SW480 (cell line): ENCODE data around the gene RFC5.
"Not testable (repeated sequence)": the region's sequence is repeated elsewhere in the genome, so short reads cannot be mapped to it uniquely, and the experiment has no call there.

ENCODE experiments used
- DNase-seq: peaks from one replicate; pipeline ENCODE4 v3.0.0-alpha.2; 2016; ENCODE audit warnings: low spot score

RFC5 gene

GRCh38 chr12:118016424-118017264 lies at the start of gene RFC5:
Gene RFC5 (plus strand): TSS chr12:118016703. CDS start chr12:118016828, 125 bp downstream.
- DNase-seq, result peak; percentile 96

DNA sequence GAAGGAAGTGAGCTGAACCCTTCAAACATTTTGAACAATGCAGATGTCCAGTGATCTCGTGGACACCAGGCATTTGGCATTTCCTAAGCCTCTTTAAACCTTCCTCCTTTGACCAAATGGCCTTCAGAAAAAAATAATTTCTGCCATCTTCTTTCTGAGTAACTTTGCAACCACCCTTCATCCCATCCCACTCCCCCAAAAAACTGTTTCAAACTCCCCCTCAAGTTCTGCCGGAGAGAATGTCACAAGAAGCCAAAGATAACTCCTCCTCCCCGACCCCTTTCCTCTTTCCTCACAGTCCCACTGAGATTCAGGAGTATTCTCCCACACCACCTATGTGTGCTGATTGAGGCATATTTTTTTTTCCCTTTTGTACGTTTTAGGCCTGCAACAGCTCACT lies 49.5 kb upstream of the RFC5 start:
- no peak for DNase-seq

DNA sequence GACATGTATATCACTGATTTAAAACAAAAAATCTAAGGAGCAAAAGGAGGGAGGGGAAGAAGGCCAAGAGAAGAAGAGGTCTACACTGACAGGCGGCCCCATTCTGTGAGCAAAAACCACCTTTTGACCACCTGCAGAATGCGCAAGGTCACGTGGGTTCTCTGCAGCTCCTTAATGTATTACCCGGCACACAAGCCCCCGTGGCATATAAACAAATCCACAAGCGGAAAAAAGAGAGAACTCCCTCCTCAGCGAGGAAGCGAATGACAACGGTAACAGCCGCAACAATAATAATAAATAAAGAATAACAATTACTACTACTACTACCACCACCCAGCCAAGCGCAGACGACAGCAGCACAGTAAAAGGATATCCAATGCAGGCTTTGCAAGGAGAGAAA lies 49.0 kb upstream of the RFC5 start:
- no peak for DNase-seq

DNA sequence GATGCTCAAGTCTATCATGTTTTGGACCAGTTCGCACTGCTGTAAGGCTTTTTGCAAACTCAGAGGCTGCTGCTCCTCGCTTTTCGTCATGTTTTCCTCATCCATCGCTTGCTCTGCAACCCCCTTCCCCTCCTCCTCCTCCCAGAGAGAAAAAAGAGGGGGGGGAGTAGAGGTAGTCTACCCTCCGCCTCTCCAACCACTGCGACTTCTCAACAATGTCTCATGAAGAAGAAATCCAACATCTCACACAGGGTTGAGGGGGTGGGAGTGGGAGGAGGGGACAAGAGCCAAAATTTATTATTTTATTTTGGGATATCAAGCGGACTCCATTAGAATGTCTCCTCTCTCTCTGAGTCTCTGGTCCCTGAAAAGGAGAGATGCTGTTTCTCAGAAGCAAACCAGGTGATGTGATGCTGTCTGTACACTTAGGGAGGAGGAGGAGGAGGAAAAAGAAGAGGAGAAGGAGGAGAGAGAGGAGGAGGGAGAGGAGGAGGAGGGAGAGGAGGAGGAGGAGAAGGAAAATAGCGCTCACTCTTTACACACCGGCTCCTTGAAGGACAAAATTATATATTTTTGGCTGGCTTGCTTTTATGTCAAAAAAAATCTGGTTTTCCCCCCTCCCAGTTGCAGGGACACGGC lies 48.2 kb upstream of the RFC5 start:
- DNase-seq, result no peak

- peak; percentile 90 for DNase-seq
Measured at GRCh38 chr12:117968826-117969659, 47.5 kb upstream of the RFC5 start, which contains the start of gene KSR2. Gene KSR2 (minus strand): TSS chr12:117968990. CDS start chr12:117968255, 735 bp downstream.

DNA sequence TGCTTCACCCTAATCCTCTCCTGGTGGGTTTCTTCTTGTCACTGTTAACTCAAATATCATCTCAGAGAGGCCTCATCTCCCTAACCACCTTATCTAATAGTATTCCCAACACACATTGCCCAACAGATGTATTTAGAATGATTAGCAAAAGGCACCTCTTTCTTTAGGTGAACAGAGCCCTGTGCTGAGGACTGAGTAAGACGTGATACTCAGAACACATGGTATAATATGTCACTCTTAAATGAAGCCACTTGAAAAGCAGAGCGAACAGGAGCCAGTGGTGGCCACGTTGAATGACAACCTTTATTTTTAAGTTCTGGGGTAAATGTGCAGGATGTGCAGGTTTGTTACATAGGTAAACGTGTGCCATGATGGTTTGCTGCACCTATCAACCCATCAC lies 46.2 kb upstream of the RFC5 start:
- DNase-seq, result no peak

DNA sequence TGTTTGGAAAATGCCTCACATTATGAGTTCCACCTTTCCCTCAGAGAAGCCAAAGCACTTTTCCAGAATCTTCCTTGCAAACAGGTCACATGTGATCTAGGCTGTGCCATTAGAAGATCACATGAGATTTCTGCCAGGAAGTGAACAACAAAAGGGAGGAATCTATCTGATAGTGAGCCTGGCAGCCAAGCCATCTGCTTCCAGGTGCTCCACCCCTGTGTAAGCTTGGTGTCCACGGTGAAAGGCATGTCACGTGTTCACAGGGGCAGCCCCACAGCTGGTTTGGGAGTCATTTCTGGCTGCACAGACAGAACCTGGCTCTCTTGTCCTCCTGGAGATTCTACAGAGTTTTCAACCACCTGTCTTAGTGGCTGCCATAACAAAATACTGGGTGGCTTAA lies 44.2 kb upstream of the RFC5 start:
- DNase-seq, result no peak

GRCh38 chr12:117975006-117975405 lies 41.5 kb upstream of the RFC5 start:
- DNase-seq, result no peak

DNA sequence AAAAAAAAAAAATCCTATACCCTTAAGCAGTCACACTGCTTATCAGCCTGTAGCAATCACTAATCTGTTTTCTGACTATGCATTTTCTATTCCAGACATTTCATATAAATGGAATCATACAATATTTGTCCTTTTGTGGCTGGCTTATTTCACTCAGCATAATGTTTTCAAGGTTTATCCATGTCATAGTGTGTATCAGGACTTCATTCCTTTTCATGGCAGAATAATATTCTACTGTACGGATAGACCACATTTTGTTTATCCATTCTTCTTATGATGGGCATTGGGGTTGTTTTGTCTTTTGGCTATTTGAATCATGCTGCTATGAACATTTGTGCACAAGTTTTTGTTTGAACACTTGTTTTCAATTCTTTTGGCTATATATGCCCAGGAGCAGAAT lies 39.1 kb upstream of the RFC5 start:
- DNase-seq, result no peak

DNA sequence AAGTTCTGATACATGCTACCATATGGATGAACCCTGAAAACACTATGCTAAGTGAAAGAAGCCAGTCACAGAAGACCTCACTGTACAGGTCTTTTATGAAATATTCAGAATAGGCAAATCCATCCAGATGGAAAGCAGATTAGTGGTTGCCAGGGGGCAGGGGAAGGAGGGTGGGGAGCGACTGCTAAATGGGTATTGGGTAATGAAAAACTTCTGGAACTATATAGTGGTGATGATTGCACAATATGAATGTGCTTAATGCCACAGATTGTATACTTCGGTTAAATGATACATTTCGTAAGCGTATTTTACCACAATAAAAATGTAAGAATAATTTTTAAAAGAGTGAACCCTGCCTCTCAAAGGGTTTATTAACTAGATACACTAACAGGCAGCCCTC lies 35.9 kb upstream of the RFC5 start:
- no peak for DNase-seq

DNA sequence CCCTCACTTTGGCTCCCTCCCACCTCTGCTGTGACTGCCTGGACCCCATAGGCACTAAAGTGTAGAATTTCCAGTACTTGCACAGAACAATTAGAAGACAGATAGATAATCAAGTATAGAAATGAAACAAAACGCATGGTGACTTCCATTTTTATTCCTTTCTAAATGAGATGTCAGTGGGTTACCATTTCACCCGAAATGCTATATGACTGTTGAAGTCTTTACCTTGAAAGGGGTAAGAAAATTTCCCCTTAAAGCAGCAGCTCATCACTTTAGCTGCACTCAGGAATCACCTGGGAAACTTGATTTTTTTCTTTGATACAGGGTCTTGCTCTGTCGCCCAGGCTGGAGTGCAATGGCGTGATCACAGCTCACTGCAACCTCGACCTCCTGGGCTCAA lies 35.2 kb upstream of the RFC5 start:
- no peak for DNase-seq

DNA sequence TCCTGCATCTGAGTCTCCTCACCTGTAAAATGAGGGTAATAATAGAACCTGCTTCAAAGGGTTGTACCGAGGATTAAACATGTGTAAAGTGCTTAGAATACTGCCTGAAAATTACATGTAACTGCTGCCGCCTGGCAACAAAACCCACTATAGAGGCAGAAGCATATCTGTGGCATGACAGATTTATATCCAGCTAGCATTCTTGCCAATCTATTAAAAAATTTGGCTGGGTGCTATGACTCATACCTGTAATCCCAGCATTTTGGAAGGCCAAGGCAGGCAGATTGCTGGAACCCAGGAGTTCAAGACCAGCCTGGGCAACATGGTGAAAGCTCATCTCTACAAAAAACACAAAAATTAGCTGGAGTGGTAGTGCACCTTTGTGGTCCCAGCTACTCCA lies 31.3 kb upstream of the RFC5 start:
- DNase-seq, result no peak

GRCh38 chr12:117986705-117987469 lies 29.6 kb upstream of the RFC5 start:
- DNase-seq, result peak; percentile 88

DNA sequence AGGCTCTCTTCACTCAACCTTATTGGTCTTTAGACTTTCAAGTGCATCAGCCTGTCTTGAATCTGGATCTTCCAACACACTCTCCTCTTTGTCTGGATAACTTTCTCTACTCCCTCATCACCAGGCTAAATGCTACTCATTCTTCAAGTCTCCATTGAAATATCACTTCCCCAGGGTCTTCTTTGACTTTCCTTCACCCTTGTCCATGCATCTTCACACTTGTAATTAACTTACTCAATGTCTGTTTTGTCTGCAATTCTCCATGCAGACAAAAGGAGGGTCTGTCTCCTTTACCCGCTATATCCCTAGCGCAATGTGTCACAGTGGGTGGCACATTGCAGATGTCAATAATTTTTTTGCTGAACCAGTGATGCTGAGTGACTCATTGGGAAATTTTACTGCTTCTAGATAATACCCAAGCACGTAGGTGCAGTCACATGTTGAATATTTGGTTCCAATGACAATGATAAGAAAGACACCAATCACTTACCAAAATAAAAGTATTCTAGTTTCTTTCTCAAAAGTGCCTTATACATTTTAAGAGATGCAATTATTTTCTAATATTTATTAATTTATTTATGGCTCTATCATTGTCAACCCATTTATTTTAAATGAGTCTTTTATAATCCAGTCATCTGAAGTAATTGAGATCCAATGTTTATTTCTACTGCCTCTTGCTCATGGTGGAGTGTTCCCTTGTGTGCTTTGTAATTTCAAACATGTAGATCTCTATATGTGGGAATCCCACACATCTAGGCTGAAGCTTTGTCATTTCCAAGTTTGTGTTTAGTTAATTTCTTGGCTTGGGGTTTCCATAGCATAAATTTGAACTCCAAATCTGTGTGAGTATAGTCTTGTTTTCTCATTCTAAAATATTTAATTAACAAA lies 21.7 kb upstream of the RFC5 start:
- DNase-seq, result no peak

- no peak for DNase-seq
Measured at GRCh38 chr12:117998719-117999118, 17.8 kb upstream of the RFC5 start.

DNA sequence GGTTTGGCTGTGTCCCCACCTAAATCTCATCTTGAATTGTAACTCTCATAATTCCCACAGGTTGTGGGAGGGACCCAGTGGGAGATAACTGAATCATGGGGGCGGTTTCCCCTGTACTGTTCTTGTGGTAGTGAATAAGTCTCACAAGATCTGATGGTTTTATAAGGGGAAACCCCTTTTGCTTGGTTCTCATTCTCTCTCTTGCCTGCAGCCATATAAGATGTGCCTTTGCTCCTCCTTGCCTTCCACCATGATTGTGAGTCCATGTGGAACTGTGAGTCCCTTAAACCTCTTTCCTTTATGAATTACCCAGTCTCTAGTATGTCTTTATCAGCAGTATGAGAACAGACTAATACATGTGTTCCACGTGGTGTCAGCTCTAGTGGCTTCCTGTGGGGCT lies 16.7 kb upstream of the RFC5 start:
- DNase-seq, result not testable (repeated sequence)

DNA sequence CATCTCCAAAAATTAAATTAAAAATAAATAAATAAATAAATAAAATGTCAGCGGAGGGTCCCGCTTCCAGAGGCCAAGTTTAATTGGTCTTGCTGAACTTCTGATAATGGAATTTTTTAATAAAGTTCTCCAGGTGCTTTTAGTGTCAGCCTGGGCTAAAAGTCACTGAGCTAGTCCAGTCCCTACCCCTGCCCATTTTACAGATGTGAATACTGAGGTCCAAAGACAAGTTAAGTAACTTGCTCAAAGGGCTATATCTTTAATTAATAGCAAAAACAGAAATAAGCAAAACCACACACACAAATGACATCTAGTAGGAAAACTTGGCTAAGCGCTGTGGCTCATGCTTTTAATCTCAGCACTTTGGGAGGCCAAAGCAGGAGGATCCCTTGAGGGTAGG lies 5.6 kb upstream of the RFC5 start:
- no peak for DNase-seq

DNA sequence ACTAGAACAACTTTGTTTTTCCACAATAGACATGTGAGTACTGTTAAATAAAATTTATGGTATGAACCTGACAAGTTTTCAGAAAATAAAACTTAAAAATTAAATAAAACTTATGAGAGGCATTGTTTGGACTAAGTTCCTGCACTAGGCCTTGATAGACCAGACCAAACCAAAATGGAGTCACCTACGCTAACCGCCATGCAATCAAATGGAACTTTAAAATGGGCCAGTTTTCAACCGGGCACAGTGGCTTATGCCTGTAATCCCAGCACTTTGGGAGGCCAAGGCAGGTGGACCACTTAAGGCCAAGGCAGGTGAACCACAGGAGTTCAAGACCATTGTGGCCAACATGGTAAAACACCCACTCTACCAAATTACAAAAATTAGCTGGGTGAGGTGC lies 5.1 kb upstream of the RFC5 start:
- DNase-seq, result no peak

GRCh38 chr12:118011961-118012360 lies 4.5 kb upstream of the RFC5 start:
- DNase-seq, result no peak

DNA sequence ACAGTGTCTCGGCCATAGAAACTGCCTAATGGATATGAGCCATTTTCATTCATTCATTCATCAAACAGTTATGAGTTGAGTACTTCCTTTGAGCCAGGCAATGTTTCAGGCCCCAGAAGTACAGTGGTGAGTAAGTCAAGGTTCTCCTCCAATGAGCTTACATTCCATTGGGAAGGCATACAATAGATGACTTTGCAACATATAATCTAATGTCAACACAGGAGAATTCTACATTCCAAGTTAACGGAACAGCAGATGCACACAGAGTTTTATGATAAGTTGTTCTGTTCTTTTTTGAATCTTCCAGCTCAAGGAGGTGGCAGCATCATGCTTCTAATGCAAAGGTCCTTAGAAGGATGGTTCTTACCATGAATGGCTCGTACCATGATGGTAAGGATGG lies 3.2 kb upstream of the RFC5 start:
- DNase-seq, result no peak

GRCh38 chr12:118015306-118015705 lies 1.2 kb upstream of the RFC5 start:
- DNase-seq, result no peak
